Measurements from ENCODE around the gene MARCKSL1.
A peak's percentile ranks its signal among the peaks of the same experiment; 100 is the strongest.

Gene MARCKSL1

DNA sequence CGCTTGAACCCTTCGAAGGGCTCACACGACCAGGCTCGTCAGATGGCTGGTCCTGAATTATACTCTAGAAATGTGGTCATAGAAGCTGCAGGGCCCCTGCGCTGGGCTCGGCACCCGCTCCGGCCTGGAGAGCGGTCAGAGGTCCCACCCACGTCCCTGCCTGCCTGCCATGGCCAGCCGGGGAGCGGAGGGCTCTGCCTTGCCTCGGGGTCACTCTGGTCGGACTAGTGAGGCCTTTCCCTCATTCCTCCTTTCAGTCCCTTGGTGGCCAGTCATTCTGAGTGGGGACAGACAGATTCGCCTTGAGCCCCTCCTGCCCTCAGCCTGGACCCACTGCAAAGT lies 529 bp upstream of the MARCKSL1 start:
- Histone ChIP-seq H3K4me3 (ENCODE audit: low read depth, low read length) (no peak overlapping the region), H3K79me2 (no peaks in the 10 kb centered on the region), H3K27me3 (ENCODE audit: control insufficient read depth, insufficient read depth, low read length) (no peaks in the 10 kb centered on the region), H3K9me3 (ENCODE audit: control insufficient read depth, low read length) (no peaks in the 10 kb centered on the region), H3K27ac (no peak overlapping the region), H2AFZ (no peak overlapping the region), H3K4me1 (no peaks in the 10 kb centered on the region), H3K36me3 (ENCODE audit: control insufficient read depth, insufficient read depth, low read length) (no peaks in the 10 kb centered on the region), H3K4me2 (ENCODE audit: low read length) (no peak overlapping the region), H3K9ac (no peak overlapping the region)
- TF ChIP-seq, protein P1, sequence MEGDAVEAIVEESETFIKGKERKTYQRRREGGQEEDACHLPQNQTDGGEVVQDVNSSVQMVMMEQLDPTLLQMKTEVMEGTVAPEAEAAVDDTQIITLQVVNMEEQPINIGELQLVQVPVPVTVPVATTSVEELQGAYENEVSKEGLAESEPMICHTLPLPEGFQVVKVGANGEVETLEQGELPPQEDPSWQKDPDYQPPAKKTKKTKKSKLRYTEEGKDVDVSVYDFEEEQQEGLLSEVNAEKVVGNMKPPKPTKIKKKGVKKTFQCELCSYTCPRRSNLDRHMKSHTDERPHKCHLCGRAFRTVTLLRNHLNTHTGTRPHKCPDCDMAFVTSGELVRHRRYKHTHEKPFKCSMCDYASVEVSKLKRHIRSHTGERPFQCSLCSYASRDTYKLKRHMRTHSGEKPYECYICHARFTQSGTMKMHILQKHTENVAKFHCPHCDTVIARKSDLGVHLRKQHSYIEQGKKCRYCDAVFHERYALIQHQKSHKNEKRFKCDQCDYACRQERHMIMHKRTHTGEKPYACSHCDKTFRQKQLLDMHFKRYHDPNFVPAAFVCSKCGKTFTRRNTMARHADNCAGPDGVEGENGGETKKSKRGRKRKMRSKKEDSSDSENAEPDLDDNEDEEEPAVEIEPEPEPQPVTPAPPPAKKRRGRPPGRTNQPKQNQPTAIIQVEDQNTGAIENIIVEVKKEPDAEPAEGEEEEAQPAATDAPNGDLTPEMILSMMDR (IDR thresholded peaks at IDR 0.05): no peak

DNA sequence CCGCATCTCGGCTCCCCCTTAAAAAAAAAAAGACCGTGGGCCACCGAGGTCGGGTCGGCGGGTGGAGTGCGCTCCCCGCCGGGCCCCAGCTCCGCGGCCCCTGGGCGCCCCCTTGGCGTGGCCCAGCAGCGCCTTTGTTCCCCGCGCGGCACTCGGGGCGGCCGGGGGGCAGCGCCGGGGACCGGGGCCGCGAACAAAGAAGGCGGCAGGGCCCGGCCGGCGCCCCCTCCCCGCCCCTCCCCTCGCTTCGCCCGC lies 571 bp downstream of the MARCKSL1 start:
- H3K4me2 ChIP-seq (ENCODE audit: low read length): no peak overlapping the region
- H2AFZ ChIP-seq: no peak overlapping the region
- no peaks in the 10 kb centered on the region for H3K36me3 ChIP-seq (ENCODE audit: control insufficient read depth, insufficient read depth, low read length)
- no peaks in the 10 kb centered on the region for H3K27me3 ChIP-seq (ENCODE audit: control insufficient read depth, insufficient read depth, low read length)
- H3K4me1 ChIP-seq: no peaks in the 10 kb centered on the region
- H3K4me3 ChIP-seq (ENCODE audit: low read depth, low read length): peak overlapping the region; percentile 3
- H3K9ac ChIP-seq: no peak overlapping the region
- TF ChIP-seq, protein P1 (IDR thresholded peaks at IDR 0.05): no peak
- H3K9me3 ChIP-seq (ENCODE audit: control insufficient read depth, low read length): no peaks in the 10 kb centered on the region
- no peaks in the 10 kb centered on the region for H3K79me2 ChIP-seq
- H3K27ac ChIP-seq: no peak overlapping the region

DNA sequence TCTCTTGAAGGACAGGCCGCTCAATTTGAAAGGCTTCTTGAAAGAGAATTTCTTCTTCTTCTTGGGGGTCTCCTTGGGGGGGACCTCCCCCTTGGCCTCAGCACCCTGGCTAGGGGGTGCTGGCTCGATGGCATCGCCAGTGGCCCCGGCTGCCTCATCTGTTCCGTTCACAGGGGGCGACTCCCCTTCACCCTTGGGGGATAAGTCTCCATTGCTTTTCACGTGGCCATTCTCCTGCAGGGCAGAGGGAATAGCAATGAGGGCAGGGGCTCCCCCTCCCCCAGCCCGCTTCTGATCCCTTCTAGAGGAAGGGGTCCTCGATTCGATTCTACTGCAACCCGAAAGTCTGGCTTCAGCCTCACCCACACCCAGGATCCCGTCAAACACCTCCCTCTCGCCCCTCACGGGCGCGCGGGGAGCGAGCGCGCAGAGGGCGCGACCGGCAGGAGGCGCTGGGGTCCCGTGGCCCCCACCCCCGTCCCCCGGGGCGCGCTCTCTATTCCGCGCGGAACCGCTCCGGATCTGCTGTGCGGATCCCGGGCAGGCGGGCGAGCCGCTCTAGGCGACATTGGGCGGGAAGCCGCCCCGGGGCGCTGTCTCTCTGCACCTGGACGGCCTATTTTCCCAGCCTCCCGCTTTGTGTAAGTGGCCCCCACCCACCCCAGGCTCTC lies 1.0 kb downstream of the MARCKSL1 start:
- Histone ChIP-seq H3K27me3 (ENCODE audit: control insufficient read depth, insufficient read depth, low read length) (no peaks in the 10 kb centered on the region), H3K27ac (no peak overlapping the region), H3K4me2 (ENCODE audit: low read length) (peak overlapping the region; percentile 28), H3K9ac (no peak overlapping the region), H3K4me3 (ENCODE audit: low read depth, low read length) (peak overlapping the region; percentile 3), H3K9me3 (ENCODE audit: control insufficient read depth, low read length) (no peaks in the 10 kb centered on the region), H3K79me2 (no peaks in the 10 kb centered on the region), H3K36me3 (ENCODE audit: control insufficient read depth, insufficient read depth, low read length) (no peaks in the 10 kb centered on the region), H2AFZ (no peak overlapping the region), H3K4me1 (no peaks in the 10 kb centered on the region)
- TF ChIP-seq, protein P1 (IDR thresholded peaks at IDR 0.05): peak; percentile 40

DNA sequence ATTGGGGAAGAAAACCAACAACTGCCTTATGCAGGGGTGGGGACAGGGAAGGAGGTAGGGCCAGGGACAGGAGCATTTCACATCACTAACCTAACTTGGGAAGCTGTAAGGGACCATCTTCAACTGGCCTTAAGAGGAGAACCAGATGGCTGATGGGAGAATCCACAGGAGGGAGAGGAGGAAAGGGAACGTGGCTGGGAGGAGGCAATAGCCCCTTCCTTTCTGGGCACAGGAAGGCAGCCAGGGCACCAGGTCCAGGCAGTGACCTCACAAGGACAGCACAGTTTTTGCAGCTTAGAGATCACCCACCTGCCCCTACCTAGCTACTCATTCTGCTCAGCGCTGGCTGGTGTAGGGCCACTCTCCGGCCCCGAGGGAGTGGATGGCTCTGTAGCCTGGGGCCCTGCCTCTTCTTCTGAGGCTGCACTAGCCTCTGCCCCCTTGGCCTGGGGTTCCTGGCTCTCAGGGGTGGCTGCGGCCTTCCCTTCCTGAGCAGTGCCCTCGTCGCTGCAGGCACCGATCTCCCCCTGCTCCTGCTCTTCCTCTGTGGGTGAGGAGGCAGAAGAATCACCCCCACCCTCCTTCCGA lies 1.7 kb downstream of the MARCKSL1 start:
- Histone ChIP-seq H3K4me1 (no peaks in the 10 kb centered on the region), H3K27ac (no peak overlapping the region), H3K9me3 (ENCODE audit: control insufficient read depth, low read length) (no peaks in the 10 kb centered on the region), H3K27me3 (ENCODE audit: control insufficient read depth, insufficient read depth, low read length) (no peaks in the 10 kb centered on the region), H3K36me3 (ENCODE audit: control insufficient read depth, insufficient read depth, low read length) (no peaks in the 10 kb centered on the region), H3K9ac (no peak overlapping the region), H2AFZ (no peak overlapping the region), H3K4me2 (ENCODE audit: low read length) (no peak overlapping the region), H3K79me2 (no peaks in the 10 kb centered on the region), H3K4me3 (ENCODE audit: low read depth, low read length) (no peak overlapping the region)
- TF ChIP-seq, protein P1 (IDR thresholded peaks at IDR 0.05): no peak

Data from parathyroid adenoma (tissue), 2 donors.